K562 (cell line): ENCODE measurements around the gene TAS1R3. TPM values are rescaled to one million over a fixed set of nuclear protein-coding genes. Genes with fewer than 3 reads are reported as not detected.

Experiments
- ATAC-seq: fragments of 200-7000 bp; cut with Tn5 transposase; 3 replicates; pipeline ENCODE4 v1.9.1; 2020; ENCODE audit warnings: moderate library complexity
- BruUV-seq: library from RNA; stranded (reverse); fragments of 400-500 nt; replicated peaks from 2 replicates; lab custom pipeline; 2021; lab: Mats Ljungman, UMichigan
- CTCF ChIA-PET: fragments of 300-600 bp; formaldehyde crosslinking; extraction: SDS; loops from one replicate; lab custom pipeline; 2021; ENCODE audit warnings: low intra/inter-chr PET ratio; lab: Yijun Ruan, JAX
- POLR2A ChIA-PET: fragments of 300-600, 350-650 bp; sonication (Branson Sonifier 250); formaldehyde crosslinking; extraction: SDS; loops from one replicate; lab custom pipeline; 2021; ENCODE audit warnings: antibody characterized with exemption, inconsistent platforms; lab: Yijun Ruan, JAX
- DNase-seq, 4 experiments: peaks; one replicate each; pipeline versions ENCODE4 v3.0.0 to v3.0.0-alpha.2; 2011 to 2018; ENCODE audit warnings: low spot score in 3 of 4, mixed read lengths in 3 of 4; ENCODE audit errors: extremely low read depth in 1 of 4
- FAIRE-seq: peaks from 2 replicates; lab custom pipeline; 2011; peaks lifted over from hg19 to GRCh38; lab: Jason Lieb, UNC
- H2AFZ ChIP-seq: 2 replicates; pipeline ENCODE4 v1.6.0; 2011; ENCODE audit warnings: low read depth, low read length, control low read depth, inconsistent platforms
- H3K27ac ChIP-seq: fragments of 200-600 bp; 3 replicates; pipeline ENCODE4 v1.8.0; 2011; ENCODE audit warnings: low read depth, mild to moderate bottlenecking, control low read depth, inconsistent platforms, low read length, moderate library complexity, mixed read lengths; ENCODE audit errors: extremely low read depth
- H3K27me3 ChIP-seq, 2 experiments: fragments of 300-600 bp in 1 of 2; 2 replicates in 1 of 2; 3 replicates in 1 of 2; pipeline versions ENCODE4 v1.6.0 to v1.8.0; 2011; ENCODE audit warnings: inconsistent platforms in 2 of 2, low read length in 2 of 2, mild to moderate bottlenecking in 1 of 2, mixed read lengths in 1 of 2, moderate library complexity in 1 of 2; ENCODE audit not compliant: control insufficient read depth in 2 of 2, insufficient read depth in 2 of 2
- H3K36me3 ChIP-seq: fragments of 300-600 bp; 3 replicates; pipeline ENCODE4 v1.8.0; 2011; ENCODE audit warnings: mild to moderate bottlenecking, low read length, inconsistent platforms; ENCODE audit not compliant: control insufficient read depth, insufficient read depth
- H3K4me1 ChIP-seq, 2 experiments: fragments of 200-600 bp in 1 of 2; replicated peaks in 1 of 2; 2 replicates in 1 of 2; 3 replicates in 1 of 2; pipeline versions ENCODE4 v1.5.1 to v1.8.0; 2011; ENCODE audit warnings: inconsistent platforms in 2 of 2, low read length in 2 of 2, mild to moderate bottlenecking in 1 of 2, mixed read lengths in 1 of 2, moderate library complexity in 1 of 2; ENCODE audit not compliant: control insufficient read depth in 2 of 2, insufficient read depth in 2 of 2
- H3K4me2 ChIP-seq: 2 replicates; pipeline ENCODE4 v1.6.1; 2011; ENCODE audit warnings: low read length, control low read depth, inconsistent platforms, mixed read lengths; ENCODE audit not compliant: insufficient read depth
- H3K4me3 ChIP-seq: fragments of 200-600 bp; sonication (generic), shearing (Covaris generic); 2 replicates; pipeline ENCODE4 v1.5.1; 2016; ENCODE audit warnings: control low read depth, inconsistent platforms
- H3K79me2 ChIP-seq: fragments of 200-600 bp; 3 replicates; pipeline ENCODE4 v1.8.0; 2011; ENCODE audit warnings: low read length, inconsistent platforms; ENCODE audit not compliant: control insufficient read depth, insufficient read depth
- H3K9ac ChIP-seq, 2 experiments: 2 replicates each; pipeline versions ENCODE4 v1.6.0 to v1.6.1; 2011; ENCODE audit warnings: low read depth in 2 of 2, low read length in 2 of 2, control low read depth in 1 of 2, inconsistent platforms in 1 of 2, mild to moderate bottlenecking in 1 of 2, mixed read lengths in 1 of 2; ENCODE audit not compliant: insufficient read depth in 1 of 2
- H3K9me1 ChIP-seq: one replicate; pipeline ENCODE4 v1.6.0; 2011; ENCODE audit warnings: inconsistent platforms, mild to moderate bottlenecking, low read length, moderate library complexity; ENCODE audit not compliant: control insufficient read depth, insufficient read depth
- H3K9me3 ChIP-seq: replicated peaks from 2 replicates; pipeline ENCODE4 v1.5.1; 2011; ENCODE audit warnings: low read depth, low read length, inconsistent platforms; ENCODE audit not compliant: control insufficient read depth, insufficient read depth
- H4K20me1 ChIP-seq: replicated peaks from 2 replicates; pipeline ENCODE4 v1.6.1; 2011; ENCODE audit warnings: low read length, inconsistent platforms, mixed read lengths; ENCODE audit not compliant: control insufficient read depth, insufficient read depth
- CEBPG ChIP-seq, 3 experiments: fragments of 200-800 bp in 1 of 3; sonication (Bioruptor generic) in 1 of 3; sonication (generic) in 1 of 3; formaldehyde crosslinking in 1 of 3; IDR thresholded peaks in 2 of 3; conservative IDR thresholded peaks in 1 of 3; 2 replicates each; pipeline versions ENCODE4 v1.6.1 to v1.8.0; 2016 to 2022; ENCODE audit warnings: missing compliant biosample characterization in 2 of 3, missing genetic modification characterization in 2 of 3, mild to moderate bottlenecking in 1 of 3, missing genetic modification reagents in 1 of 3
- EHMT2 ChIP-seq: fragments of 450-650 bp; IDR thresholded peaks from 2 replicates; pipeline ENCODE4 v1.6.1; 2018; ENCODE audit warnings: antibody characterized with exemption
- FIP1L1 ChIP-seq: fragments of 200-400 bp; formaldehyde crosslinking; IDR thresholded peaks from 2 replicates; pipeline ENCODE4 v1.6.1; 2018; ENCODE audit warnings: mild to moderate bottlenecking, low read depth, low read length; ENCODE audit not compliant: poor library complexity, severe bottlenecking
- HDAC3 ChIP-seq: fragments of 450-650 bp; IDR thresholded peaks from 2 replicates; pipeline ENCODE4 v1.6.1; 2018; ENCODE audit warnings: borderline replicate concordance, mild to moderate bottlenecking, moderate library complexity; ENCODE audit not compliant: partially characterized antibody
- POLR2G ChIP-seq: fragments of 200-400 bp; formaldehyde crosslinking; IDR thresholded peaks from 2 replicates; pipeline ENCODE4 v1.6.1; 2017; ENCODE audit warnings: low read depth, mild to moderate bottlenecking, antibody characterized with exemption, low read length, moderate library complexity
- RBFOX2 ChIP-seq: fragments of 200-400 bp; formaldehyde crosslinking; IDR thresholded peaks from 2 replicates; pipeline ENCODE4 v1.6.1; 2017; ENCODE audit warnings: low read depth, mild to moderate bottlenecking, low read length, moderate library complexity
- SRSF3 ChIP-seq: fragments of 200-400 bp; formaldehyde crosslinking; IDR thresholded peaks from 2 replicates; pipeline ENCODE4 v1.6.1; 2016; ENCODE audit warnings: mild to moderate bottlenecking, low read length, moderate library complexity; ENCODE audit not compliant: insufficient read depth
- YBX1 ChIP-seq: fragments of 450-650 bp; IDR thresholded peaks from 2 replicates; pipeline ENCODE4 v1.7.1; 2016; ENCODE audit warnings: mild to moderate bottlenecking
- ZBTB33 ChIP-seq: sonication (generic); formaldehyde crosslinking; IDR thresholded peaks from 2 replicates; pipeline ENCODE4 v1.8.1; 2023; ENCODE audit warnings: mild to moderate bottlenecking, missing genetic modification reagents
- ZNF263 ChIP-seq: sonication (generic); formaldehyde crosslinking; IDR thresholded peaks from 2 replicates; pipeline ENCODE4 v1.8.0; 2022; ENCODE audit warnings: mild to moderate bottlenecking, missing genetic modification reagents, borderline replicate concordance
- WGBS: fragments of 100-300 bp; shearing (Covaris generic); methylation state at CpG from one replicate; pipeline ENCODE4 v1.1.6; 2016; ENCODE audit warnings: low coverage, mixed read lengths; ENCODE audit not compliant: insufficient coverage; ENCODE audit errors: missing lambda C conversion rate; 5-methylcytosine and 5-hydroxymethylcytosine counted together
- in situ Hi-C: fragments of 300-500 bp; cut with MboI; formaldehyde crosslinking; loops from 4 replicates; pipeline ENCODE4 v1.15.0; 2018; ENCODE audit warnings: inconsistent platforms, mixed read lengths
- intact Hi-C: fragments of 100-400 bp; cut with micrococcal nuclease; formaldehyde crosslinking; loops from 2 replicates; pipeline ENCODE4 v1.14.2; 2022
- polyA plus RNA-seq, 8 experiments: library from polyadenylated mRNA; depleted of rRNA in 4 of 8; stranded (reverse) in 5 of 8; unstranded in 3 of 8; fragments of >200 nt; fragmentation: Nextera tagmentation in 2 of 8; fragmentation: Illumina TruSeq in 1 of 8; extraction: Ambion mirVana in 2 of 8; extraction: Trizol in 1 of 8; gene quantifications; 2 replicates each; pipeline versions ENCODE4 v1.2.1 to v1.2.3, GENCODE V29; 2011 to 2014; ENCODE audit warnings: inconsistent platforms in 1 of 8, missing spikeins in 1 of 8
- total RNA-seq, 7 experiments: library from RNA; depleted of rRNA in 6 of 7; stranded (reverse); fragments of >200 nt in 6 of 7; fragmentation: Illumina TruSeq in 2 of 7; extraction: Trizol in 2 of 7; gene quantifications; 2 replicates each; pipeline versions ENCODE4 v1.2.1 to v1.2.3, GENCODE V29; 2011 to 2021; ENCODE audit warnings: low replicate concordance in 1 of 7
- TF ChIP-seq, protein P1 (sequence below): fragments of 450-650 bp; IDR thresholded peaks from one replicate; pipeline ENCODE4 v1.6.1; 2018; ENCODE audit warnings: mild to moderate bottlenecking, moderate library complexity; ENCODE audit not compliant: partially characterized antibody

TAS1R3 gene
- total and polyA plus RNA-seq, 9 of the 15 experiments (the other 6 are each of a cell fraction or from before 2014, with no cell fraction given): 0.07 to 0.13 TPM; not detected in 7

DNA sequence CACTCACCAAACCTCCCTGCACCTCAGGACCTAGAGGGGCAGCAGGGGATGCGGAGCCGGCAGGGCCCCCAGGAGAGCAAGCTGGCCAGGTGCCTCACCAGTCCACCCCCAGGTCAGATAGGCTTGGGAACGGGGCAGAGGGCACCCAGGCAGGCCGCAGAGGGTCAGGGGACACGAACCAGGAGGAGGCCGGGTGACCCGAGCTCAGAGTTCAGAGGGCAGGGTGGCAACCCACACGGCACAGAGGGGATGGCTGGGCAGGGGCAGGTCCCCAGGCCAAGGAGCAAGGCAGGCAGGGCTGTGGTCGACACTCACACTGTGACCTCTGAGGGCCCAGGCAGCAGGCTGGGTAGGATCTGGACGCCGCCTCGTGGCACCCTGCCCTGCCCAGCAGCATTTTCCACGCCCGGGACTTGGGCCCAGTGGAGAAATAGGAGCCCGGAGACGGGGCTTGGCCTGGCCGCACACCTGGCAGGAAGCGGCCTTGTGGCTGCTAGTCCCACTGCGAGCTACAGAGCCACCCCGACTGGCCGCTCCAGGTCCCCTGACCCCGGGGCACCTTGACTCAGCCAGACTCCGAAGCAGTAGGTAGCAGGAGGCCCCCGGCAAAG lies 12.8 kb downstream of the TAS1R3 start:
- no TSS peak for BruUV-seq
- no peak overlapping the region for H2AFZ ChIP-seq
- H3K36me3 ChIP-seq: peaks cover 62% of the 10 kb centered on the region; the same call in 2 of the 3 replicates
- H3K4me3 ChIP-seq: no peak overlapping the region
- peak overlapping the region in 1 of 2 experiments; percentile 10; a peak in 2 of 4 replicates for H3K9ac ChIP-seq
- no peak for ATAC-seq
- H3K27me3 ChIP-seq: no peaks in the 10 kb centered on the region
- H3K27ac ChIP-seq: no peak overlapping the region; the same call in 2 of the 3 replicates
- in situ Hi-C loops (no loop called here), intact Hi-C loops (no loop called here)
- H3K9me1 ChIP-seq: peaks cover 8% of the 10 kb centered on the region
- H3K9me3 ChIP-seq: peaks cover 2% of the 10 kb centered on the region; the same call in 1 of the 2 replicates
- peaks cover 9 to 88% of the 10 kb centered on the region in 2 experiments; a peak in 3 of 5 replicates for H3K4me1 ChIP-seq
- peaks cover 47% of the 10 kb centered on the region; the same call in 1 of the 2 replicates for H4K20me1 ChIP-seq
- peaks cover 61% of the 10 kb centered on the region for H3K79me2 ChIP-seq
- no peak for DNase-seq
- no peak for FAIRE-seq
- TF ChIP-seq ZNF263 (CRISPR knock-in tag): no peak
- no peak for TF ChIP-seq CEBPG (CRISPR knock-in tag; IDR thresholded peaks at IDR 0.05)
- TF ChIP-seq CEBPG (tag; conservative IDR thresholded peaks at IDR 0.05 in 1 of 2, IDR thresholded peaks at IDR 0.05 in 1 of 2): no peak
- TF ChIP-seq EHMT2: no peak
- peak; percentile 11 for TF ChIP-seq FIP1L1
- TF ChIP-seq POLR2G: peak; percentile 65
- TF ChIP-seq HDAC3: no peak
- TF ChIP-seq YBX1: no peak
- no peak for TF ChIP-seq SRSF3
- TF ChIP-seq, protein P1, sequence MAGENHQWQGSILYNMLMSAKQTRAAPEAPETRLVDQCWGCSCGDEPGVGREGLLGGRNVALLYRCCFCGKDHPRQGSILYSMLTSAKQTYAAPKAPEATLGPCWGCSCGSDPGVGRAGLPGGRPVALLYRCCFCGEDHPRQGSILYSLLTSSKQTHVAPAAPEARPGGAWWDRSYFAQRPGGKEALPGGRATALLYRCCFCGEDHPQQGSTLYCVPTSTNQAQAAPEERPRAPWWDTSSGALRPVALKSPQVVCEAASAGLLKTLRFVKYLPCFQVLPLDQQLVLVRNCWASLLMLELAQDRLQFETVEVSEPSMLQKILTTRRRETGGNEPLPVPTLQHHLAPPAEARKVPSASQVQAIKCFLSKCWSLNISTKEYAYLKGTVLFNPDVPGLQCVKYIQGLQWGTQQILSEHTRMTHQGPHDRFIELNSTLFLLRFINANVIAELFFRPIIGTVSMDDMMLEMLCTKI: no peak
- no peak for TF ChIP-seq ZBTB33 (CRISPR knock-in tag)
- peak; percentile 12; the same call in 1 of the 2 replicates for TF ChIP-seq RBFOX2
- TF ChIP-seq, all 486 proteins: peak for 3
- ChIA-PET CTCF (no interaction called here), POLR2A (interaction anchor here (0.8 to 4.8 kb wide), 2 partner anchors 8 to 32 kb away, joined by 5 to 22 read pairs; partner anchors contain the start of gene AURKAIP1)
- WGBS: 93% methylated on average over 23 of the region's 24 CpGs
- H3K4me2 ChIP-seq: no peak overlapping the region
